Thyroid gland (tissue), 4 donors: ENCODE measurements around the gene KHNYN. TPM values are rescaled to one million over a fixed set of nuclear protein-coding genes. Genes with fewer than 3 reads are reported as not detected.
A peak's percentile ranks its signal among the peaks of the same experiment; 100 is the strongest.
"Not testable (repeated sequence)": the region's sequence is repeated elsewhere in the genome, so short reads cannot be mapped to it uniquely, and the experiment has no call there.

Source experiments
- DNase-seq, 2 donors: peaks; one replicate each; pipeline ENCODE4 v3.0.0-alpha.2; 2019
- H3K27ac ChIP-seq, 3 donors: fragments of 200-600 bp; sonication (generic); 1 replicate in 2 of 3; 2 replicates in 1 of 3; pipeline ENCODE4 v1.5.1; 2016 to 2019; ENCODE audit warnings: mild to moderate bottlenecking in 1 of 3, moderate library complexity in 1 of 3
- H3K27me3 ChIP-seq: fragments of 200-600 bp; sonication (generic); one replicate; pipeline ENCODE4 v1.5.1; 2019
- H3K36me3 ChIP-seq, 2 donors: fragments of 200-600 bp; sonication (generic); one replicate each; pipeline ENCODE4 v1.5.1; 2016 to 2019
- H3K4me1 ChIP-seq, 2 donors: fragments of 200-600 bp; sonication (generic); one replicate each; pipeline ENCODE4 v1.5.1; 2017 to 2019
- H3K4me3 ChIP-seq, 3 donors: fragments of 200-600 bp; sonication (generic); replicated peaks in 1 of 3; 1 replicate in 2 of 3; 2 replicates in 1 of 3; pipeline ENCODE4 v1.5.1; 2016; ENCODE audit warnings: mild to moderate bottlenecking in 1 of 3
- H3K9me3 ChIP-seq: fragments of 200-600 bp; sonication (generic); one replicate; pipeline ENCODE4 v1.5.1; 2017
- POLR2A ChIP-seq, 2 donors: fragments of 450-650 bp; IDR thresholded peaks; one replicate each; pipeline ENCODE4 v1.6.1; 2017; ENCODE audit warnings: antibody characterized with exemption in 2 of 2, mild to moderate bottlenecking in 2 of 2, moderate library complexity in 1 of 2
- WGBS, 2 donors: methylation state at CpG; one replicate each; pipeline ENCODE4 v1.1.5; 2017; 5-methylcytosine and 5-hydroxymethylcytosine counted together
- intact Hi-C: fragments of 100-400 bp; cut with DNase I; formaldehyde crosslinking; loops from one replicate; pipeline ENCODE4 v1.15.1; 2023
- total RNA-seq, 4 donors: library from RNA; depleted of rRNA; stranded (reverse); fragments of >200 nt; gene quantifications; one replicate each; pipeline ENCODE4 v1.2.3, GENCODE V29; 2016
- TF ChIP-seq, protein P1 (sequence below), 6 experiments: fragments of 200-600 bp in 3 of 6; fragments of 450-650 bp in 3 of 6; sonication (generic) in 3 of 6; IDR thresholded peaks; one replicate each; pipeline ENCODE4 v1.5.1; 2016 to 2019; ENCODE audit warnings: antibody characterized with exemption in 6 of 6, mild to moderate bottlenecking in 2 of 6, inconsistent platforms in 1 of 6, moderate library complexity in 1 of 6

Gene KHNYN
- total RNA-seq, 4 donors from 2014 or later: 46.9 to 75.0 (median 48.3) TPM

DNA sequence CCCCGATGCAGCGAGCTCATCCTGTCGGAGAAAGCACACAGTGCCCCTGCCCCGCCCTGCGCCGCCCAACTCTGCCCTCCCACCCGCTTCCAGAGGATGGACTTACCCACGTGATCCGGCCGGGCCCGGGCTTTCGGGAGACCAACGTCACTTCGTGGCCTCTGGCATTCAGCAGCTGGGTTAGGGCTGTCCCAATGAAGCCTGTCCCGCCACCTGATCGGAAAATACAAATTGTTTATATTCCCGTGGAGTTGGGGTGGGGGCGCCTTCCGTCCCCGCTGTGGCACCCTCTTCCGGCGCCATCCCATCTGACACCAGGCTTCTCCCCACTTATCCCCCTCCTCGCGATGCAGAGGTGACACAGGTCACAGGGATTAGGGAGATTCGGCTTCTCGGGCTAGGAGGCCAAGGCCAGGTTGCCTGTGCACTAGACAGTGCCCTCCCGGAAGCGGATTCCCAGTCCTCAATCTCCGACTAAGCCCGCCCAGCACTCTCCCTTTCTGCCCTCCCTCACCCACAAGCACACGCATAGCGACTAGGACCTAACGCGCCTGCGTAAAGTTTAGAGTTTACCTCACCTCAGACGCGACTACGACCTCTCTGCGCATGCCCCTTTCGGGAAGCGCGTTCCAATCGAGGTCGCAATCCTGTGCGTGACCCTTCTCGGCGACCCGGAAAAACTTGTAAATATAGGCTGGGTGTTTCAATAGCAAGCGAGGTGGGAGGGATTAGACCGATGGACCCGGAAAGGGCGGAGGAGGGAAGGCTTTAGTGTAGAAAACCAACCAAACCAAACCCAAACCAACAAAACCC, 12.7 kb downstream of the KHNYN start, which contains the start of gene SDR39U1:
Gene SDR39U1 (minus strand): TSS at position 537 of the 813 bp plus-strand sequence. CDS start 7 bp downstream, at position 530.
- peaks cover 19 to 28% of the 10 kb centered on the region in 2 donors for H3K36me3 ChIP-seq
- H3K4me1 ChIP-seq: peaks cover 13 to 15% of the 10 kb centered on the region in 2 donors
- no peaks in the 10 kb centered on the region for H3K27me3 ChIP-seq
- DNase-seq: peak; percentile 98
- intact Hi-C loops: no loop called here
- WGBS, 2 donors: 0% methylated on average over 40 to 43 of the region's 52 CpGs
- no peaks in the 10 kb centered on the region for H3K9me3 ChIP-seq
- H3K4me3 ChIP-seq: peak within 1 kb of the TSS; percentile 21 to 62 (median 53)
- H3K27ac ChIP-seq: peak within 1 kb of the TSS; percentile 98 to 100 (median 98)
- TF ChIP-seq, protein P1, sequence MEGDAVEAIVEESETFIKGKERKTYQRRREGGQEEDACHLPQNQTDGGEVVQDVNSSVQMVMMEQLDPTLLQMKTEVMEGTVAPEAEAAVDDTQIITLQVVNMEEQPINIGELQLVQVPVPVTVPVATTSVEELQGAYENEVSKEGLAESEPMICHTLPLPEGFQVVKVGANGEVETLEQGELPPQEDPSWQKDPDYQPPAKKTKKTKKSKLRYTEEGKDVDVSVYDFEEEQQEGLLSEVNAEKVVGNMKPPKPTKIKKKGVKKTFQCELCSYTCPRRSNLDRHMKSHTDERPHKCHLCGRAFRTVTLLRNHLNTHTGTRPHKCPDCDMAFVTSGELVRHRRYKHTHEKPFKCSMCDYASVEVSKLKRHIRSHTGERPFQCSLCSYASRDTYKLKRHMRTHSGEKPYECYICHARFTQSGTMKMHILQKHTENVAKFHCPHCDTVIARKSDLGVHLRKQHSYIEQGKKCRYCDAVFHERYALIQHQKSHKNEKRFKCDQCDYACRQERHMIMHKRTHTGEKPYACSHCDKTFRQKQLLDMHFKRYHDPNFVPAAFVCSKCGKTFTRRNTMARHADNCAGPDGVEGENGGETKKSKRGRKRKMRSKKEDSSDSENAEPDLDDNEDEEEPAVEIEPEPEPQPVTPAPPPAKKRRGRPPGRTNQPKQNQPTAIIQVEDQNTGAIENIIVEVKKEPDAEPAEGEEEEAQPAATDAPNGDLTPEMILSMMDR (IDR thresholded peaks at IDR 0.05): peak in 1 of 6 experiments; percentile 4
- peak; percentile 54 to 91 for TF ChIP-seq POLR2A (IDR thresholded peaks at IDR 0.05)

DNA sequence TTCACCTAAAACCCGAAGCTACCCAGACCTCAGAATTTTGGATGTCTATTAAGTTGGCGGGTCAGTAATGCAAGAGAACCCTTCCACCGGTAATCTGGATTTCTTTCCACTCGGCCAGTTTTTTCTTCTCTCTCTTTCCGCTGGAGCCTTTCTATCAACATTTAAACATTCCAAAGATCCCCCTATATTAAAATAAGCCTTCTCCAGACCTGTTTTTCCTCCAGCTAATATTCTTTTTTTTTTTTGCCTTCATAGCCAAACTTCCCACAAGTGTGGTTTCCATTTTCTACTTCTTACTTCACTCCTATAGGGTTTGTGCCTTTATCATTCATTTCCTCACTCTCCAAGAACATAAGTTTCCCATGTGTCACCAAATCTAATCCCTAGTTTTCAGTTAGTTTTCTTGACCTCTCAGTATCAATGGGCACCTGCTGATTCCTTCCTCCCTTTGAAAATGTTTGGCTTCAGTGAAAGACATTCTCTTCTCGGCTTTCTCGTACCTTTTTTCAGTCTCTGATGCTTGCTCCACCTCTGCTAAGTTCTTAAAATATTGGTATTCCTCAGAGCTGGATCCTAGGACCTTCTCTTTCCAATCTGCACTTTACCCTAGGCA, 13.4 kb downstream of the KHNYN start:
- intact Hi-C loops: no loop called here
- 4 to 6% methylated on average over 6 of the region's 7 CpGs for WGBS, 2 donors
- Histone ChIP-seq H3K4me3 (peak overlapping the region in 2 of 3 donors; percentile 27 to 37), H3K27ac (peak overlapping the region; percentile 98 to 100 (median 98)), H3K9me3 (no peaks in the 10 kb centered on the region), H3K27me3 (no peaks in the 10 kb centered on the region), H3K36me3 (peaks cover 15 to 21% of the 10 kb centered on the region in 2 donors), H3K4me1 (peaks cover 8 to 13% of the 10 kb centered on the region in 2 donors)
- no peak for DNase-seq
- no peak for TF ChIP-seq POLR2A (IDR thresholded peaks at IDR 0.05)
- TF ChIP-seq, protein P1 (IDR thresholded peaks at IDR 0.05): no peak

DNA sequence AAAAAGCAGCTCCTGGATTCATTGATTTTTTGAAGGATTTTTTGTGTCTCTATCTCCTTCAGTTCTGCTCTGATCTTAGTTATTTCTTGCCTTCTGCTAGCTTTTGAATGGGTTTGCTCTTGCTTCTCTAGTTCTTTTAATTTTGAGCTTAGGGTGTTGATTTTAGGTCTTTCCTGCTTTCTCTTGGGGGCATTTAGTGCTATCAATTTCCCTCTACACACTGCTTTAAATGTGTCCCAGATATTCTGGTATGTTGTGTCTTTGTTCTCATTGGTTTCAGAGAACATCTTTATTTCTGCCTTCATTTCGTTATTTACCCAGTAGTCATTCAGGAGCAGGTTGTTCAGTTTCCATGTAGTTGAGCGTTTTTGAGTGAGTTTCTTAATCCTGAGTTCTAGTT, 21.1 kb downstream of the KHNYN start:
- H3K4me1 ChIP-seq, H3K36me3 ChIP-seq, DNase-seq, intact Hi-C loops, H3K9me3 ChIP-seq, H3K27ac ChIP-seq, H3K4me3 ChIP-seq, H3K27me3 ChIP-seq: not testable (repeated sequence)
- whole genome bisulfite sequencing, 2 donors: 92 to 93% methylated on average over 2 of the region's 2 CpGs

DNA sequence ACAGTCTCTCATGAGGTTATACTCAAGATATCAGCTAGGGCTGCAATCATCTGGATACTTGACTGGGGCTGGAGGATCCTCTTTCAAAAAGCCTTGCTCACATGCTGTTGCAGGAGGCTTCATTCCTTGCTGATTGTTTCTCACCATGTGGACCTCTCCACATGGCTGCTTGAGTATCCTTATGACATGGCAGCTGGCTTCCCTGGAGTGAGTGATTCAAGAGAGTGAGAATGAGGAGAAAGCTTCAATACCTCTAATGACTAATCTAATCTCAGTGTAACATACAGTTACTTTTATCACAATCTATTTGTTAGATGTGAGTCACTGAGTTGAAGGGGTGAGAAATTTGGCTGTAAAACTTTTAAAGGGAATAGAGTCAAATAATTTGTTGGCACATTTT, 27.2 kb downstream of the KHNYN start:
- Histone ChIP-seq H3K27ac (peak overlapping the region; percentile 37 to 77 (median 56)), H3K4me3 (no peak overlapping the region), H3K27me3 (no peaks in the 10 kb centered on the region), H3K36me3 (no peaks in the 10 kb centered on the region), H3K9me3 (no peaks in the 10 kb centered on the region), H3K4me1 (peaks cover 7 to 20% of the 10 kb centered on the region in 2 donors)
- intact Hi-C loops: no loop called here
- DNase-seq: no peak
- TF ChIP-seq, protein P1 (IDR thresholded peaks at IDR 0.05): no peak
- TF ChIP-seq POLR2A (IDR thresholded peaks at IDR 0.05): no peak

DNA sequence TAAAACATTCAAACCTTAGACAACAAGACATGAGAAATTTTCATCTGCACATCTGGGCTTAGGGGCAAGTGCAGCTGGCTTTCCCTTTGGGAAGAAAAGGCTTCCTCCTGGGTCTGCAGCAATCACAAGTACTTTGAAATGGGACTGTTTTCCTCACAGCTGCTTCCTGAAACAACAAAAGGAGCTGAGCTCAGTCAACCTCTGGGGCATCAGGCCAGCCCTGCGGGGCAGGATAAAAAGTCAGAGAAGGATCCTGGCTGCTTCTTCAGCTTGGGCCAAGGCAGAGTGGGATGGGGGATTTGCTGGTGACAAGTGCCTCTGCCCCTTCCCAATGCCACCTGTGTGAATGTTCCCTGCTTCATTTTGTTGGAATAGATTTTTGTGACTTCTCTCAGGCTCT, 29.0 kb downstream of the KHNYN start:
- Histone ChIP-seq H3K36me3 (no peaks in the 10 kb centered on the region), H3K4me1 (peaks cover 7 to 20% of the 10 kb centered on the region in 2 donors), H3K9me3 (no peaks in the 10 kb centered on the region), H3K27ac (peak overlapping the region in 2 of 3 donors; percentile 56 to 77), H3K27me3 (no peaks in the 10 kb centered on the region), H3K4me3 (no peak overlapping the region)
- DNase-seq: no peak
- TF ChIP-seq POLR2A (IDR thresholded peaks at IDR 0.05): no peak
- TF ChIP-seq, protein P1 (IDR thresholded peaks at IDR 0.05): no peak
- WGBS, 2 donors: 36 to 50% methylated on average over 1 of the region's 1 CpG
- intact Hi-C loops: no loop called here
